Neural cell (in vitro differentiated cells): Measurements from ENCODE around the gene ITGB3BP.

Experiments
- CTCF ChIP-seq: fragments of 450-650 bp; IDR thresholded peaks from 2 replicates; pipeline ENCODE4 v1.5.1; 2014; ENCODE audit warnings: antibody characterized with exemption, mild to moderate bottlenecking, moderate library complexity; ENCODE audit not compliant: poor library complexity, severe bottlenecking
- EZH2 ChIP-seq: fragments of 200-600, 300-800 bp; shearing (Covaris generic), sonication (generic); IDR thresholded peaks from 2 replicates; pipeline ENCODE4 v1.6.1; 2014; ENCODE audit warnings: antibody characterized with exemption, low read length, borderline replicate concordance, mild to moderate bottlenecking; ENCODE audit not compliant: insufficient read depth, poor library complexity, severe bottlenecking
- MXI1 ChIP-seq: fragments of 450-650 bp; conservative IDR thresholded peaks from 2 replicates; pipeline ENCODE4 v1.6.1; 2014; ENCODE audit warnings: antibody characterized with exemption, mild to moderate bottlenecking; ENCODE audit not compliant: poor library complexity, severe bottlenecking
- POLR2AphosphoS5 ChIP-seq: IDR thresholded peaks from 2 replicates; pipeline ENCODE4 v1.6.1; 2012
- RAD21 ChIP-seq: fragments of 450-650 bp; conservative IDR thresholded peaks from 2 replicates; pipeline ENCODE4 v1.6.1; 2014; ENCODE audit warnings: antibody characterized with exemption, mild to moderate bottlenecking, moderate library complexity
- TAF1 ChIP-seq: IDR thresholded peaks from 2 replicates; pipeline ENCODE4 v1.6.1; 2012; ENCODE audit warnings: low read depth

- TF ChIP-seq RAD21 = no peak
- no peak for TF ChIP-seq CTCF
- TF ChIP-seq MXI1 = no peak
- no peak for TF ChIP-seq TAF1
- TF ChIP-seq EZH2 = no peak
- TF ChIP-seq POLR2AphosphoS5 = no peak
These were observed 36.3 kb upstream of the ITGB3BP start for GRCh38 chr1:63559357-63559756.
